GM20000 (cell line): ENCODE data around the gene SNED1.

ENCODE experiments used
- DNase-seq: peaks from one replicate; pipeline ENCODE4 v3.0.0; 2012; ENCODE audit warnings: low spot score
- CTCF ChIP-seq: IDR thresholded peaks from 2 replicates; pipeline ENCODE4 v1.5.1; 2012; ENCODE audit warnings: mild to moderate bottlenecking, control low read depth; ENCODE audit errors: extremely low read depth, missing control alignments

The SNED1 gene

GRCh38 chr2:241011751-241012510 lies 13.5 kb downstream of the SNED1 start:
- no peak for TF ChIP-seq CTCF
- DNase-seq = no peak

- no peak for TF ChIP-seq CTCF
- no peak for DNase-seq
Observed at GRCh38 chr2:241014224-241014623, 15.8 kb downstream of the SNED1 start.

- no peak for TF ChIP-seq CTCF
- DNase-seq = no peak
Observed at GRCh38 chr2:241014764-241015163, 16.3 kb downstream of the SNED1 start.

- no peak for TF ChIP-seq CTCF
- no peak for DNase-seq
Observed at GRCh38 chr2:241015439-241015838, 17.0 kb downstream of the SNED1 start.

GRCh38 chr2:241017228-241017940 lies 19.0 kb downstream of the SNED1 start:
- no peak for TF ChIP-seq CTCF
- no peak for DNase-seq

GRCh38 chr2:241018051-241018891 lies 19.9 kb downstream of the SNED1 start:
- no peak for TF ChIP-seq CTCF
- DNase-seq = no peak

- no peak for DNase-seq
- no peak for TF ChIP-seq CTCF
Observed at GRCh38 chr2:241019441-241020139, 21.2 kb downstream of the SNED1 start.
